ENCODE measurements around the gene TWF2.

Gene TWF2

DNA sequence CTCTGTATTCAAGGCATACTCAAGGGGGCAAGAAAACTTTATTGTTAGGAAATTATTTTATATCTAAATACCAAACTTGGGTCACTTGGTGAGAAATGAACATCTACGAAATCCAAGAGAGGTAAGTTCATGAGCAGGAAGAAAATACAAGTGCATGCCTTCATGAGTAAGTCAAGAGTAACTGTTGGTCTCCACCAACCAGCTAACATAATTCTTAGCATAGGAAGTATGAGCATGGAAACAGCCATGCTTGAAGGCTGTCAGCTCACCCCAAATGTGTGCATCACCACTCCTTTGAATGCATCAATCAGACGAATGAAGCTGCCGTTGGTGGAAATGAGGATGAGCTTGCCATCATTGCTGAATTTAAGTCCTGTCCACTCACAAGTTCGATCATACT lies 20.5 kb upstream of the TWF2 start:
- TF ChIP-seq, protein P1, sequence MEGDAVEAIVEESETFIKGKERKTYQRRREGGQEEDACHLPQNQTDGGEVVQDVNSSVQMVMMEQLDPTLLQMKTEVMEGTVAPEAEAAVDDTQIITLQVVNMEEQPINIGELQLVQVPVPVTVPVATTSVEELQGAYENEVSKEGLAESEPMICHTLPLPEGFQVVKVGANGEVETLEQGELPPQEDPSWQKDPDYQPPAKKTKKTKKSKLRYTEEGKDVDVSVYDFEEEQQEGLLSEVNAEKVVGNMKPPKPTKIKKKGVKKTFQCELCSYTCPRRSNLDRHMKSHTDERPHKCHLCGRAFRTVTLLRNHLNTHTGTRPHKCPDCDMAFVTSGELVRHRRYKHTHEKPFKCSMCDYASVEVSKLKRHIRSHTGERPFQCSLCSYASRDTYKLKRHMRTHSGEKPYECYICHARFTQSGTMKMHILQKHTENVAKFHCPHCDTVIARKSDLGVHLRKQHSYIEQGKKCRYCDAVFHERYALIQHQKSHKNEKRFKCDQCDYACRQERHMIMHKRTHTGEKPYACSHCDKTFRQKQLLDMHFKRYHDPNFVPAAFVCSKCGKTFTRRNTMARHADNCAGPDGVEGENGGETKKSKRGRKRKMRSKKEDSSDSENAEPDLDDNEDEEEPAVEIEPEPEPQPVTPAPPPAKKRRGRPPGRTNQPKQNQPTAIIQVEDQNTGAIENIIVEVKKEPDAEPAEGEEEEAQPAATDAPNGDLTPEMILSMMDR (IDR thresholded peaks at IDR 0.05; ENCODE audit: insufficient read depth, low read length, missing control alignments), result no peak
- ChIA-PET POLR2A (no interaction called here), CTCF (interaction anchor here (1.2 to 2.7 kb wide), 2 partner anchors 18 to 38 kb away, joined by 6 to 15 read pairs; no protein-coding TSS in a partner anchor)
- H3K4me3 ChIP-seq (ENCODE audit: low read depth, low read length), result no peak overlapping the region
- no peak for DNase-seq (ENCODE audit: low read depth, low spot score)

DNA sequence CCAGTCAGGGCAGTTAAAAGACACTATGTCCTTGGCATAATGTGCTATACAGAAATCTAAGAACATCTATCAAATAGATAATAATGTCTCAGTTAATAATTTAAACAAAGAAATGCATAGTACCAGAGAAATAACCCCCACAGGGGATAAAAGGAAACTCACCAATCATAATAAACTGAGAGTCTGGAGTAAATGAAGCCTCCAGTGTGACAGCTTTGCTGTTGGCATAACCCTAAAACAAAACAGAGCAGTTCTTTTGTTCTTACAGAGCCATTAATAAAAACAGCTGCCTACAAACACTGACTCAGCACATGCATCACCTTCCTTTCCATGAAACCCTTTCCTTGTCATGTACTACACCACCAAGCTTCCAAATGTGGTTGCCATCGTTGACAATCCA lies 20.1 kb upstream of the TWF2 start:
- TF ChIP-seq, protein P1 (IDR thresholded peaks at IDR 0.05; ENCODE audit: insufficient read depth, low read length, missing control alignments), result no peak
- ChIA-PET POLR2A (no interaction called here), CTCF (interaction anchor here (0.9 to 2.7 kb wide), 3 partner anchors 18 to 38 kb away, joined by 3 to 15 read pairs (median 6); no protein-coding TSS in a partner anchor)
- no peak overlapping the region for H3K4me3 ChIP-seq (ENCODE audit: low read depth, low read length)
- no peak for DNase-seq (ENCODE audit: low read depth, low spot score)

DNA sequence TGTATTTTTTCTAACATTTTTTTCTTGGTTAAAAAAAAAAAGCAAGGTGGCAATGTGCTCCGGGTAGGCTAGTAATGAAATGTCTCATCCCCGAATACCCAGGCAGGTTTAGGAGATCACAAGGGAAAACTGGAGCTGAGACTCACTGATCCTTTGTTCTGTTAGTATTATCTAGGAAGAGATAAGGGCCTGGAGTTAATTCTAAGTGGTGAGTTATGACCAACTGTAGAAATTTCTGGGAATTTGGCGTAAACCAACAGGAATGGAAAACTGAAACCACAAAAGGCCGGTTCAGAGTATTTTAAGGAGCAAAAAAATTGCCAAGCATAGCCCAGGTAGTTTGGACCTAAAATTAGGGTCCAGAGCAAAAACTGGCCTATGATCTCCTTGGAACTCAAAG lies 19.0 kb upstream of the TWF2 start:
- no peak overlapping the region for H3K4me3 ChIP-seq (ENCODE audit: low read depth, low read length)
- CTCF ChIA-PET, result interaction anchor here (0.9 to 1.2 kb wide), 2 partner anchors 19 to 20 kb away, joined by 3 to 6 read pairs; no protein-coding TSS in a partner anchor
- TF ChIP-seq, protein P1 (IDR thresholded peaks at IDR 0.05; ENCODE audit: insufficient read depth, low read length, missing control alignments), result no peak
- no peak for DNase-seq (ENCODE audit: low read depth, low spot score)
- POLR2A ChIA-PET, result no interaction called here

DNA sequence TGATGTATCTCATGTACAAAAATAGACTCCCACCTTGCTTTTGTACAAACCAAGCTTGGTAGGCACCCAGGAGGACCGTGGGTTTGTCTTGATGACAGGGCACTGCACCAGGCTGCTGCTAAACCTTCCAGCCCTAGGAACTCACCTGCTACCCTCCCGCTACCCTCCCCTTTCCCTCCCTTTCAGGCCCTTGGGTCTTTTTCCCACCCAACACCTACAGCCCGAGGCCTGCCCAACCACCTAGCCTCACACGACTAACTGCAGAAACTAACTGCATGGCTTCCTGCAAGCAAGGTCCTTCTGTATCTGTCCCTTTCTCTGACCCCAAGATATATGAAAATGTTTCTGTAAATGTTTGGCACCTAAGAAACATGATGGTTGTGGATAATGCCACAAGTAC lies 17.7 kb upstream of the TWF2 start:
- no peak overlapping the region for H3K4me3 ChIP-seq (ENCODE audit: low read depth, low read length)
- no peak for DNase-seq (ENCODE audit: low read depth, low spot score)
- POLR2A ChIA-PET, result interaction anchor here (0.6 kb wide), 1 partner anchor 156 kb away, joined by 3 read pairs; no protein-coding TSS in a partner anchor
- TF ChIP-seq, protein P1 (IDR thresholded peaks at IDR 0.05; ENCODE audit: insufficient read depth, low read length, missing control alignments), result no peak
- CTCF ChIA-PET, result interaction anchor here (0.9 to 1.8 kb wide), 2 partner anchors 9 to 21 kb away, joined by 3 to 4 read pairs; no protein-coding TSS in a partner anchor

DNA sequence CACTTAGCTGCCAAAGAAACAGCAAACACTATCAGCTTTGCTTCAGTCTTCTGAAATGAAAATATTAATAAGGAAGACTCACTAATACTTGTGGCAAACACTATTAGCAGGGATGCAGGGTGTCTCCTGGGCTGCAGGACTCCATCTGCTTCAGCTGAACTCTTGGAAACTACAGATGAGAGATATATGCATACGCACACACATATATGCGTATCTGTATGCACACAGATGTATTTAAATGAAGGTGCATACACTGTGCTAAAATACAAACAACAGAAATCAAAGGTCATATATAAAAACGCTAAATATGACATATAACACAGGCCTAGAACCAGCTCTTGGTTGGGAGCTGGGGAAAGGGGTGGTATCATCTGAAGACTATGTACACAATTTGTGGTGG lies 17.2 kb upstream of the TWF2 start:
- POLR2A ChIA-PET, result interaction anchor here (0.6 kb wide), 1 partner anchor 156 kb away, joined by 3 read pairs; no protein-coding TSS in a partner anchor
- no peak for DNase-seq (ENCODE audit: low read depth, low spot score)
- H3K4me3 ChIP-seq (ENCODE audit: low read depth, low read length), result no peak overlapping the region
- CTCF ChIA-PET, result interaction anchor here (0.9 to 1.8 kb wide), 2 partner anchors 8 to 21 kb away, joined by 3 to 4 read pairs; no protein-coding TSS in a partner anchor
- TF ChIP-seq, protein P1 (IDR thresholded peaks at IDR 0.05; ENCODE audit: insufficient read depth, low read length, missing control alignments), result no peak

DNA sequence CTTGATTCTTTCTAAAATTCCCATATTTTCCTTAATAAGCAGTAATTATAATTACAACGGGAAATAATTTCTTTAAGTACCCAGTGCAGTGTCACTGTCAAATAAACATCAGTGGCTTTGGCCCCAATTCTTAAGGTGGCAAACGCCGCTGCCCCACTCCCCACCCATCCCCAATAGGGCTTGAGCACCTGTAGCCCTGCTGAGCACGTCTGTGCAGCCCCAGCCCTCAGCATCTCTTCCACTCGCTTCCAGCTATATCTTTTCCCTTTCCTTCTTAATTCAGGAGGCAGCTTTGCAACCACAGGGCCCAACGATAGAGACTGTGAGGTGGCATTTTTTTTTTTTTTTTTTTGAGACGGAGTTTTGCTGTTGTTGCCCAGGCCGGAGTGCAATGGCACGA lies 15.7 kb upstream of the TWF2 start:
- POLR2A ChIA-PET, result no interaction called here

More for the DNA sequence above, 15.7 kb upstream of the TWF2 start:
- TF ChIP-seq, protein P1 (IDR thresholded peaks at IDR 0.05; ENCODE audit: insufficient read depth, low read length, missing control alignments), result no peak
- no peak overlapping the region for H3K4me3 ChIP-seq (ENCODE audit: low read depth, low read length)
- CTCF ChIA-PET, result no interaction called here
- no peak for DNase-seq (ENCODE audit: low read depth, low spot score)

Measured in AG04449 (cell line).